Endodermal cell (in vitro differentiated cells): ENCODE data around the gene TTLL11. TPM values are rescaled to one million over a fixed set of nuclear protein-coding genes. Genes with fewer than 3 reads are reported as not detected.

Experiments
- DNase-seq: peaks from one replicate; pipeline ENCODE4 v3.0.0-alpha.2; 2017
- H3K27ac ChIP-seq: 2 replicates; pipeline ENCODE4 v1.5.1; 2013; ENCODE audit warnings: mild to moderate bottlenecking, low read depth, low read length, moderate library complexity
- H3K27me3 ChIP-seq: 2 replicates; pipeline ENCODE4 v1.6.1; 2013; ENCODE audit warnings: mild to moderate bottlenecking, low read length, moderate library complexity; ENCODE audit not compliant: insufficient read depth, control insufficient read depth, poor library complexity, severe bottlenecking
- H3K36me3 ChIP-seq: 2 replicates; pipeline ENCODE4 v1.7.0; 2013; ENCODE audit warnings: mild to moderate bottlenecking, low read length, moderate library complexity; ENCODE audit not compliant: control insufficient read depth, insufficient read depth
- H3K4me1 ChIP-seq: one replicate; pipeline ENCODE4 v1.7.0; 2013; ENCODE audit warnings: low read length; ENCODE audit not compliant: control insufficient read depth, insufficient read depth
- H3K4me3 ChIP-seq: 2 replicates; pipeline ENCODE4 v1.5.1; 2013; ENCODE audit warnings: mild to moderate bottlenecking, low read length, moderate library complexity
- H3K9ac ChIP-seq: 2 replicates; pipeline ENCODE4 v1.6.1; 2013; ENCODE audit warnings: mild to moderate bottlenecking, low read length, moderate library complexity; ENCODE audit not compliant: poor library complexity, severe bottlenecking; ENCODE audit errors: extremely low read depth
- H3K9me3 ChIP-seq: 2 replicates; pipeline ENCODE4 v1.6.1; 2013; ENCODE audit warnings: mild to moderate bottlenecking, low read length, moderate library complexity; ENCODE audit not compliant: control insufficient read depth
- H3K27ac Mint-ChIP-seq: 2 replicates; pipeline ENCODE4 v1.8.0; 2020; ENCODE audit warnings: mixed read lengths
- H3K27me3 Mint-ChIP-seq: 2 replicates; pipeline ENCODE4 v1.8.0; 2021; ENCODE audit warnings: mild to moderate bottlenecking, mixed read lengths; ENCODE audit not compliant: insufficient read depth
- H3K36me3 Mint-ChIP-seq: 2 replicates; pipeline ENCODE4 v1.8.0; 2020; ENCODE audit warnings: low read depth, mixed read lengths
- H3K4me1 Mint-ChIP-seq: 2 replicates; pipeline ENCODE4 v1.8.0; 2020; ENCODE audit warnings: mixed read lengths
- H3K4me3 Mint-ChIP-seq: 2 replicates; pipeline ENCODE4 v1.8.0; 2020; ENCODE audit warnings: mild to moderate bottlenecking, moderate library complexity, mixed read lengths
- H3K9me3 Mint-ChIP-seq: 2 replicates; pipeline ENCODE4 v1.8.0; 2020; ENCODE audit warnings: mild to moderate bottlenecking, mixed read lengths
- WGBS, 2 experiments: methylation state at CpG; one replicate each; pipeline versions ENCODE4 v1.1.5 to v1.1.7; 2013; ENCODE audit warnings: missing lambda C conversion rate in 2 of 2, mixed read lengths in 1 of 2; ENCODE audit not compliant: insufficient coverage in 1 of 2, insufficient read length in 1 of 2; 5-methylcytosine and 5-hydroxymethylcytosine counted together
- total RNA-seq, 2 donors: library from RNA; stranded (reverse); fragmentation: NEBNext Ultra II Directional in 1 of 2; extraction: Animal tissue kit (Norgen Biotek cat#: 25700) in 1 of 2; gene quantifications; 2 replicates in 1 of 2; 3 replicates in 1 of 2; pipeline ENCODE4 v1.2.1, GENCODE V29; 2021
- TF ChIP-seq, protein P1 (sequence below): fragments of 200-600 bp; sonication (generic); conservative IDR thresholded peaks from 2 replicates; pipeline ENCODE4 v1.5.0; 2021; ENCODE audit warnings: antibody characterized with exemption, mild to moderate bottlenecking

TTLL11 gene
- total RNA-seq, 2 donors from 2014 or later = 0.68 TPM; not detected in 1

GRCh38 chr9:122065923-122066629 is 27.0 kb downstream of the TTLL11 start:
- Histone ChIP-seq H3K27me3 (no peaks in the 10 kb centered on the region), H3K9me3 (no peaks in the 10 kb centered on the region), H3K36me3 (no peaks in the 10 kb centered on the region), H3K4me3 (no peak overlapping the region), H3K4me1 (no peaks in the 10 kb centered on the region), H3K9ac (no peak overlapping the region), H3K27ac (no peak overlapping the region)
- Mint-ChIP-seq H3K27ac (no peak overlapping the region), H3K9me3 (no peaks in the 10 kb centered on the region), H3K4me3 (no peak overlapping the region), H3K27me3 (no peaks in the 10 kb centered on the region), H3K4me1 (no peaks in the 10 kb centered on the region), H3K36me3 (no peaks in the 10 kb centered on the region)
- TF ChIP-seq, protein P1, sequence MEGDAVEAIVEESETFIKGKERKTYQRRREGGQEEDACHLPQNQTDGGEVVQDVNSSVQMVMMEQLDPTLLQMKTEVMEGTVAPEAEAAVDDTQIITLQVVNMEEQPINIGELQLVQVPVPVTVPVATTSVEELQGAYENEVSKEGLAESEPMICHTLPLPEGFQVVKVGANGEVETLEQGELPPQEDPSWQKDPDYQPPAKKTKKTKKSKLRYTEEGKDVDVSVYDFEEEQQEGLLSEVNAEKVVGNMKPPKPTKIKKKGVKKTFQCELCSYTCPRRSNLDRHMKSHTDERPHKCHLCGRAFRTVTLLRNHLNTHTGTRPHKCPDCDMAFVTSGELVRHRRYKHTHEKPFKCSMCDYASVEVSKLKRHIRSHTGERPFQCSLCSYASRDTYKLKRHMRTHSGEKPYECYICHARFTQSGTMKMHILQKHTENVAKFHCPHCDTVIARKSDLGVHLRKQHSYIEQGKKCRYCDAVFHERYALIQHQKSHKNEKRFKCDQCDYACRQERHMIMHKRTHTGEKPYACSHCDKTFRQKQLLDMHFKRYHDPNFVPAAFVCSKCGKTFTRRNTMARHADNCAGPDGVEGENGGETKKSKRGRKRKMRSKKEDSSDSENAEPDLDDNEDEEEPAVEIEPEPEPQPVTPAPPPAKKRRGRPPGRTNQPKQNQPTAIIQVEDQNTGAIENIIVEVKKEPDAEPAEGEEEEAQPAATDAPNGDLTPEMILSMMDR = no peak
- DNase-seq = no peak
- 76 to 82% methylated on average over 1 to 2 of the region's 2 CpGs for WGBS, 2 experiments

DNA sequence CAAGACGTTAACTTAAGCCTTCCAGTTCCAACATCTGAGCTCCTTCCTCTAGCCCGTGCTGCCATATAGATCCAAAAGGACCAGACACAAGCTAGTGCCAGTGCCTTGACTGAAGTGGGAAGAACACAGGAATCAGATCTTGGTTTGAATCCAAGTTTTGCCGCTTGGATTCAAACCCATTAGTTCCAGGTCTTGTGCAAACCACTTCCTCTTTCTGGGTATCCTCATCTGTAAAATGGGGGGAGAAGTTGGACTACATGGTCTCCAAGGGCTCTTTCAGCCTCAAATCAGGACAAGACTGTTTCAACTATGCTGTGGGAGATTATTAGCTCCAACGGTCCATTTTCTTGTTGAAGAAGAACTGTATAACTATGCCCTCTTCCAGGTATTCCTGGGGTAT is 32.6 kb downstream of the TTLL11 start:
- no peaks in the 10 kb centered on the region for H3K36me3 ChIP-seq
- H3K4me1 ChIP-seq = no peaks in the 10 kb centered on the region
- no peak for DNase-seq
- WGBS, 2 experiments = 87 to 94% methylated on average over 4 of the region's 4 CpGs
- Mint-ChIP-seq H3K27ac (no peak overlapping the region), H3K4me1 (no peaks in the 10 kb centered on the region), H3K27me3 (peaks cover 2% of the 10 kb centered on the region), H3K4me3 (no peak overlapping the region), H3K36me3 (no peaks in the 10 kb centered on the region), H3K9me3 (no peaks in the 10 kb centered on the region)
- TF ChIP-seq, protein P1 = no peak
- H3K9ac ChIP-seq = no peak overlapping the region
- H3K27me3 ChIP-seq = no peaks in the 10 kb centered on the region
- H3K27ac ChIP-seq = no peak overlapping the region
- H3K4me3 ChIP-seq = no peak overlapping the region
- H3K9me3 ChIP-seq = no peaks in the 10 kb centered on the region

- no peaks in the 10 kb centered on the region for H3K27me3 ChIP-seq
- no peak overlapping the region for H3K4me3 ChIP-seq
- Mint-ChIP-seq H3K4me3 (no peak overlapping the region), H3K36me3 (no peaks in the 10 kb centered on the region), H3K9me3 (no peaks in the 10 kb centered on the region), H3K4me1 (no peaks in the 10 kb centered on the region), H3K27me3 (peaks cover 2% of the 10 kb centered on the region), H3K27ac (no peak overlapping the region)
- H3K36me3 ChIP-seq = no peaks in the 10 kb centered on the region
- H3K27ac ChIP-seq = no peak overlapping the region
- WGBS, 2 experiments = 79% methylated on average over 1 of the region's 1 CpG; no CpG with 5 or more reads in 1 of the 2 experiments
- no peak for DNase-seq
- H3K9ac ChIP-seq = no peak overlapping the region
- H3K9me3 ChIP-seq = no peaks in the 10 kb centered on the region
- H3K4me1 ChIP-seq = no peaks in the 10 kb centered on the region
- TF ChIP-seq, protein P1 = no peak
These were observed 33.2 kb downstream of the TTLL11 start for GRCh38 chr9:122059955-122060324.
